VCaP (cell line): ENCODE measurements around the gene CNOT4.

ENCODE experiments used
- H3K27ac ChIP-seq: fragments of 450-650 bp; 2 replicates; pipeline ENCODE4 v1.5.1; 2017
- TF ChIP-seq, protein P1 (sequence below): fragments of 450-650 bp; conservative IDR thresholded peaks from 2 replicates; pipeline ENCODE4 v1.5.1; 2017; ENCODE audit warnings: mild to moderate bottlenecking, moderate library complexity

CNOT4 gene, protein sequence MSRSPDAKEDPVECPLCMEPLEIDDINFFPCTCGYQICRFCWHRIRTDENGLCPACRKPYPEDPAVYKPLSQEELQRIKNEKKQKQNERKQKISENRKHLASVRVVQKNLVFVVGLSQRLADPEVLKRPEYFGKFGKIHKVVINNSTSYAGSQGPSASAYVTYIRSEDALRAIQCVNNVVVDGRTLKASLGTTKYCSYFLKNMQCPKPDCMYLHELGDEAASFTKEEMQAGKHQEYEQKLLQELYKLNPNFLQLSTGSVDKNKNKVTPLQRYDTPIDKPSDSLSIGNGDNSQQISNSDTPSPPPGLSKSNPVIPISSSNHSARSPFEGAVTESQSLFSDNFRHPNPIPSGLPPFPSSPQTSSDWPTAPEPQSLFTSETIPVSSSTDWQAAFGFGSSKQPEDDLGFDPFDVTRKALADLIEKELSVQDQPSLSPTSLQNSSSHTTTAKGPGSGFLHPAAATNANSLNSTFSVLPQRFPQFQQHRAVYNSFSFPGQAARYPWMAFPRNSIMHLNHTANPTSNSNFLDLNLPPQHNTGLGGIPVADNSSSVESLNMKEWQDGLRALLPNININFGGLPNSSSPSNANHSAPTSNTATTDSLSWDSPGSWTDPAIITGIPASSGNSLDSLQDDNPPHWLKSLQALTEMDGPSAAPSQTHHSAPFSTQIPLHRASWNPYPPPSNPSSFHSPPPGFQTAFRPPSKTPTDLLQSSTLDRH

DNA sequence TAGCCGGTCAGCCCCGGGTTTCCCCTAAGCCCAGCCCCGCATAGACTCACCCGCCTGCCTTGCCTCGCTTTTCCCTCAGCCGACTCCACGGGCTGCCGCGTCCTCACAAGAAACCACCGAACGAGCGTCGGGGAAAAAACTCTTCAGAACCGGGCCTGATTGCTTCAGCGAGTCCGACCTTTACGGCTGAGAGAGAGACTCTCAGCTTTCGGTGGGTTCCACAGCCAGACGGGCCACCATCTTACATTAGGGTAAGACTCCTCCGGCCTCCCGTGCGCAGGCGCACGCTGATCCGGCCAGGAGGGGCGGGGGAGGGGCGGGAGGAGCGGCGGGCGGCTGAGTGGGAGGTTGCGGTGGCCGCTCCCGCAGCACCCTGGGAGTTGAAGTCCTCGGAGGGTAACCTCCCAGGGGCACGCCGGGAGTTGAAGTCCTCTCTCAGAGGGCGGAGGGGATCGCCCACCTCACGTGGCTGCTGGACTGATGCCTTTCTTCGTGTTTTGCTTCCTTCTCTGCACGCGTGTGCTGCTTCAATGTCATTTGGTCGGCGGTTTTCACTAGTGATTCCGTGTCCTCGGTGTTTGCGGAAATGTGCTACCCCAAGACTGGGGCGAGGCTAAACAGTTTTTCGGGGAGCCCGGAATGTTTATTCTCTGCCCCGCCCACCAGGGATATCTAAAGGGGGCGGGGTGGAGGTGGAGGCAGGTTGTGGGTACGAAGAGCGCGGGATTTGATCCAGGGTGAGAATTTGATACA, at the start of gene CNOT4:
TSS of gene CNOT4 (minus strand) at position 264 of the 753 bp plus-strand sequence. CDS start 71,771 bp downstream, outside the sequence.
- peak within 1 kb of the TSS; percentile 86 for H3K27ac ChIP-seq
- TF ChIP-seq, protein P1, sequence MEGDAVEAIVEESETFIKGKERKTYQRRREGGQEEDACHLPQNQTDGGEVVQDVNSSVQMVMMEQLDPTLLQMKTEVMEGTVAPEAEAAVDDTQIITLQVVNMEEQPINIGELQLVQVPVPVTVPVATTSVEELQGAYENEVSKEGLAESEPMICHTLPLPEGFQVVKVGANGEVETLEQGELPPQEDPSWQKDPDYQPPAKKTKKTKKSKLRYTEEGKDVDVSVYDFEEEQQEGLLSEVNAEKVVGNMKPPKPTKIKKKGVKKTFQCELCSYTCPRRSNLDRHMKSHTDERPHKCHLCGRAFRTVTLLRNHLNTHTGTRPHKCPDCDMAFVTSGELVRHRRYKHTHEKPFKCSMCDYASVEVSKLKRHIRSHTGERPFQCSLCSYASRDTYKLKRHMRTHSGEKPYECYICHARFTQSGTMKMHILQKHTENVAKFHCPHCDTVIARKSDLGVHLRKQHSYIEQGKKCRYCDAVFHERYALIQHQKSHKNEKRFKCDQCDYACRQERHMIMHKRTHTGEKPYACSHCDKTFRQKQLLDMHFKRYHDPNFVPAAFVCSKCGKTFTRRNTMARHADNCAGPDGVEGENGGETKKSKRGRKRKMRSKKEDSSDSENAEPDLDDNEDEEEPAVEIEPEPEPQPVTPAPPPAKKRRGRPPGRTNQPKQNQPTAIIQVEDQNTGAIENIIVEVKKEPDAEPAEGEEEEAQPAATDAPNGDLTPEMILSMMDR: no peak

DNA sequence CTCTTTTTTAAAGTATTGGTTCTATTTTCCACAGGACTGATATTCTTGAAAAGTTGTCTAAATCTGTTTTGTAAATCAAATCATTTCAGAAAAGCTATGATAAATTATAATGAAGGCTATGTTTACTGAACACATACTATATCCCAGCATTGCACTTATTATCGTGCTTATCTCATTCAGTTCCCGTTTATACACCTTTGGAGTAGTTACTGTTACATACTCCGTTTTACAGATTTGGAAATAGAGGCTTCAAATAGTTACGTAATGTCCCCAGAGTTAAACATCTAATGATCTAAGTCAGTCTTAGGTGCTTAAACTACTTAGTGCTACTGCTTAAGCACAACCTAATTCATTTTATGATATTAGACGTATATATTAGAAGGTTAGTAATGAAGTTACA, 49.0 kb upstream of the CNOT4 start:
- H3K27ac ChIP-seq: peak overlapping the region; percentile 97
- TF ChIP-seq, protein P1: no peak

DNA sequence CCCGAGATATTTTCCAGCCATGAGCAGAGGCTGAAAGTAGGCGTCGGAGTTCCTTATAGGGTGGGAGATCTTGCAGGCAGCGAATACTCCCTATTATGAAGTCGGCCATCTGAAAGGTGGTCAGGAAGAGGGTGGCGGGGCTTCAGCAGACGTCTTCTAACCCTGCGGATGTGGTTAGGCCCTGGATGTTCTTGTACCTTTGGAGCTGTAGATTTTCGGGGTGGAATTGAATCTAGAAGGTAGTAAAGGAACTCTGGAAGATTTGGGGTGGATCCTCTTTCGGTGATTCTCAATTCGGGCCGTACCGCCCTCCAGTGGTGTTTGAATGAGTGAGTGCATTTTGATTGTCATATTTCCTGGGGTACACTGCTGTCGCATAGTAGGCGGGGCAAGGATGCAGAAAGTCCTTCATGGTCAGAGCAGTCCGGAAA, 48.5 kb upstream of the CNOT4 start:
- peak overlapping the region; percentile 97 for H3K27ac ChIP-seq
- TF ChIP-seq, protein P1: peak; percentile 74

DNA sequence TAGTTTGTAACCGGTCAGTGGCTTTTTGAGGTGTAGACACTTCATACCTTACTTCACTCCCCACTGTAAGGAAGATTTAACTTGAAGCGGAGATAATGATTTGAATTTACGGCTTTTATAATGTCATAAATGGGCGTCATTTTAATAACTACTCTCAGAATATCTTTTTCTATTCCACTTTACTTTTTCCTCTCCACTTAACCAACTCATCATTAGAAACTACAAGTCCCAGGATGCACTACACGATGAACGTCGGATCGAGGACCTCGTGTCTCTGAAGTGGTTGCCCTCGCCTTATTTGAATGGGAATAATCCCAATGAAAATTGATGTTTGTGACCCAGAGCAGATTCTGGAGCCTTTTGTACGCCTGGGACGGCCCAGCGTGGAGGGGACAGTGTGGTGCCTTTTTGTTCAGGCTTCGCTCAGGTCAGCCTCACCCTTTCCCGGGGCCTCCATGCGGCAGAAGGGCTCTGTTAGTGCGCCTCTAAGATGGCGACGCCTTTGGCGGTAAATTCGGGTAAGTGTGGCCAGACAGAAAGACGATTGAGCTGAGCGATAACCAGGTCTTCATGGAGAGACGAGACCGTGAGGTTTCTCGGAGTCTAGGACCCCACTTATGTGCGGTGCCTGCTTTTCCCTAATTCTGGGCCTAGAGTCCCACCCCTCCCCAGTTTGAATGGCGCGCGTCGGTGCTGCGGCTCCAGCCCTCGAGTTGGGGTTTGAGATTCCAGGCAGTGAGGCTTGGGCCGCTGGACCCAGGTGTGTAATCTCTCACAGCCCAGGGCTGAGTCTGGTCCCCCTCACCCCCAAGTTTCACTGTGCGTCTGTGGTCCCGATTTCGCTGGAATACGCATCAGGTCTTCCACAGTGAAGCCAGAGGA, 47.8 kb upstream of the CNOT4 start, which contains the start of gene NUP205:
TSS of gene NUP205 (plus strand) at position 463 of the 882 bp plus-strand sequence. CDS start at position 491, 28 bp downstream.
- TF ChIP-seq, protein P1: no peak
- peak within 1 kb of the TSS; percentile 97 for H3K27ac ChIP-seq

DNA sequence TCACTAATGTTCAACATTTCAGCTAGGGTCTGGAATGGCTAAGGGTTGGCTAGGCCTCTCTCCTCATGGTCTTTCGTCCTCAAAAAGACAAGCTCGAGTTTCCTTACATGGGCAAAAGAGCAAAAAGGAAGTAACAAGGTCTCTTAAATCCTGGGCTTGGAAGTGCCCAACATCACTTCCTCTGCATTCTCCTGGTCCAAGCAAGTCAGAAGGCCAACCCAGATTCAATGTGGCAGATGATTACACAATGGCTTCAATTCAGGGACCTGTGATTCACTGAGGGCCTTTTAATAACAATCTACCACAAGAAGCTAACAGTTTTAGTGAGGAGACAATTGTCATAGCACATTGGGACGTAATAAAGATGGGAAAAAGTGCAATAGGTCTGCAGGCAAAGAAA, 43.4 kb upstream of the CNOT4 start:
- TF ChIP-seq, protein P1: no peak
- H3K27ac ChIP-seq: no peak overlapping the region

DNA sequence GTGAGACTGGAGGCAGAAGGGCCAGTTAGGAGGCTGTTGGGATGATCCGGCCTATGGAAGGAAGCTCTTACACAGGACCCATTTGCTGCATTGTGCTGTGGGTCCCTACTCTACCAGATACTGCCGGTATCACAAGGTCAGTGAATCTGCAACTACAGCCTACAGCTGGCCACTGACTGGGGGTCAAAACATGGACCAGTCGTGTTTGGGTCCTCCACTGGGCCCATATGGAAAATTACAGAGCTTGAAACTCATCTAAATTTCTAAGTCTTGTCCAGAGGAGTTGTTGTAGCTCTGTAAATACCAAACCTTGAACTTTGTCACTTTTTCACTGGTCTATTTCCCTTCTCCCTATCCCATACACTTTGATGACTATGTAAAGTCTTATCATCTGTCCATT, 42.2 kb upstream of the CNOT4 start:
- H3K27ac ChIP-seq: no peak overlapping the region
- TF ChIP-seq, protein P1: no peak
